Measurements from ENCODE around the gene KRT25. TPM values are rescaled to one million over a fixed set of nuclear protein-coding genes. Genes with fewer than 3 reads are reported as not detected.

KRT25 gene
- total and polyA plus RNA-seq, 2 of the 4 experiments (the other 2 are of a cell fraction): not detected

- Histone ChIP-seq H3K36me3 (ENCODE audit: control insufficient read depth, insufficient read depth, low read length) (no peaks in the 10 kb centered on the region), H2AK5ac (ENCODE audit: low read depth, low read length) (no peak overlapping the region), H3K4me2 (ENCODE audit: low read depth, low read length) (no peak overlapping the region), H2AK9ac (replicated peaks; ENCODE audit: low read depth, low read length, poor library complexity) (no peak overlapping the region), H3K18ac (ENCODE audit: low read depth, low read length) (no peak overlapping the region), H2BK15ac (ENCODE audit: low read depth, low read length) (no peak overlapping the region), H3K79me1 (ENCODE audit: low read depth in 1 of 2, low read length in 2 of 2) (no peaks in the 10 kb centered on the region), H2BK5ac (ENCODE audit: low read depth, low read length, poor library complexity, severe bottlenecking) (no peak overlapping the region), H3K56ac (ENCODE audit: extremely low read depth, insufficient read depth, low read length) (0 out of 2 replicates have a peak overlapping the region, but pooled peaks have one; percentile 6), H3K4me3 (ENCODE audit: insufficient read depth, low read depth, low read length) (no peak overlapping the region), H3K14ac (replicated peaks; ENCODE audit: low read depth, low read length) (no peak overlapping the region), H2AFZ (replicated peaks; ENCODE audit: low read length, poor library complexity) (no peak overlapping the region), H4K5ac (ENCODE audit: low read depth, low read length) (no peak overlapping the region), H2BK20ac (ENCODE audit: low read depth, low read length) (no peak overlapping the region), H3K9me1 (ENCODE audit: insufficient read depth, low read length) (no peaks in the 10 kb centered on the region), H2BK120ac (ENCODE audit: low read depth, low read length) (no peak overlapping the region), H3K9me3 (ENCODE audit: control insufficient read depth, insufficient read depth, low read length) (no peaks in the 10 kb centered on the region), H3K27me3 (ENCODE audit: control insufficient read depth, insufficient read depth, low read length) (peaks cover 30% of the 10 kb centered on the region), H3K27ac (ENCODE audit: insufficient read depth, low read length) (no peak overlapping the region), H3K4me1 (ENCODE audit: control insufficient read depth, insufficient read depth, low read length) (no peaks in the 10 kb centered on the region), H3K9ac (ENCODE audit: low read depth, low read length) (no peak overlapping the region), H4K8ac (ENCODE audit: low read depth in 2 of 2, low read length in 2 of 2) (no peak overlapping the region), H3K23ac (ENCODE audit: low read depth, low read length) (no peak overlapping the region), H4K91ac (ENCODE audit: insufficient read depth, low read depth, low read length) (no peak overlapping the region), H4K20me1 (ENCODE audit: insufficient read depth, low read length) (no peaks in the 10 kb centered on the region), H3K4ac (ENCODE audit: low read depth, low read length) (no peak overlapping the region)
- intact Hi-C loops (cut with micrococcal nuclease) (no loop called here), dilution Hi-C loops (cut with HindIII; ENCODE audit: low sequenced_read_pairs, unreplicated experiment) (no loop called here), in situ Hi-C loops (cut with MboI; ENCODE audit: low sequenced_read_pairs) (no loop called here)
- peak; percentile 4 for DNase-seq
- no peak for ATAC-seq (ENCODE audit: low read depth)
- no peak for TF ChIP-seq SMC3 (IDR thresholded peaks at IDR 0.05; ENCODE audit: low read depth, low read length)
- TF ChIP-seq CTCF (conservative IDR thresholded peaks at IDR 0.05; ENCODE audit: low read depth, low read length): 0 out of 2 replicates have a peak, but pooled peaks have one; percentile 21
- TF ChIP-seq NFE2L2 (IDR thresholded peaks at IDR 0.05; ENCODE audit: low read depth, low read length): no peak
- WGBS, 2 experiments (ENCODE audit: extremely low coverage in 2 of 2, insufficient read length in 1 of 2): no CpG with 5 or more reads among the region's 2 CpGs
- no TSS peak for BruUV-seq (replicated peaks)
- POLR2A ChIA-PET (ENCODE audit: unreplicated experiment): no interaction called here
- CTCF ChIA-PET: no interaction called here
Observed at GRCh38 chr17:40726919-40727318, 28.2 kb downstream of the KRT25 start.
